Measurements from ENCODE around the gene NECAP2.
"Not testable (repeated sequence)": the region's sequence is repeated elsewhere in the genome, so short reads cannot be mapped to it uniquely, and the experiment has no call there.

GRCh38 chr1:16506364-16507136, 66.0 kb downstream of the NECAP2 start:
- not testable (repeated sequence) for TF ChIP-seq CTCF (IDR thresholded peaks at IDR 0.05 in 8 of 11, conservative IDR thresholded peaks at IDR 0.05 in 3 of 11); POLR2A (IDR thresholded peaks at IDR 0.05)
